A549 treated with DMSO at 1 μM for 4 hours (cell line): Measurements from ENCODE around the gene SNRPD3. TPM values are rescaled to one million over a fixed set of nuclear protein-coding genes. Genes with fewer than 3 reads are reported as not detected.

Experiments
- total RNA-seq: library from RNA; stranded (reverse); fragments of 200-300 nt; extraction: Qiagen RNA extraction; gene quantifications from 5 replicates; pipeline ENCODE4 v1.2.3, GENCODE V29; 2022; ENCODE audit warnings: low read depth

SNRPD3 gene
- total RNA-seq: 142 to 224 TPM (median 144 TPM) in 5 replicates

DNA sequence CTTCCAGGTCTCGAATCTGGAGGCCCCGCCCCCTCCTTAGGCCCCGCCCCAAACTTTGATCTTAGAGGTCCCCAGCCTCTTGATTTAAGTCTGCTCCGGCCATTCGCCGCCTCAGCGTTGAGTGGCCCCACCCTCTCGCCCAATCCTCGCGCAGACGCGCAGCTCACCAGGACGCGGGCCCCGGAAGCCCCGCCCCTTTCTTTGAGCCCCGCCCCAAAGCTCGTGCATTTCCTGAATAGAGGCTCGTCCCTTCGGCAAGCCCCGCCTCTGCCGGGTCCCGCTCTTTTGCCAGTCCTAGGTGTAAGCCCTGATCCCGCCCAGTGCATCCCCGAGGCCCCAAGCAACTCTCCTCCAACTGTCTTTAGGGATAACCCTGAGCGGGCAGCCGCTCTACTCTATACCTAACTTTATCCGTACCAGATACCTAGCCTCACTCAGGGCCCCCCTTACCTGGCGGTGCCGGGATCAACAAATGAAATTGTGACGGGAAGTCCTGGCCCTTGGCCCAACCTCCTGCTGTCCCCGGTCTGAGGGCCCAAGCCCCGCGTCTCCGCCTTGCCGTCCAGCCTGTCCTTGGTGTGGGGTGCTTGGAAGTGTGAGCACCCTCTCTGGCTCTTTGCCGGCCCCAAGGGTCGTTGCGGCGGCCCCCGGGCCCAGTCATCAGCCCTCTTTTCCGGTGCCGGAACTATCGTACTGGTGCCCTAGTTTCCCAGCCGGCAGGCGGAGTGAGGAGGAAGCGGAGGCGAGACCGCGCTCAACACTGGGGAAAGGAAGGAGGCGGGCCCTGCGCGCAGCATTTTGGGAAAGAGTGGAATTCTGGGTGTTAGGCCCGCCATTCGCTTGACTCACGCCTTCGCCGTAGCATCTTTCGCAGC is at the start of gene SNRPD3:
Gene SNRPD3, plus strand, starts transcription at position 835 of the 875 bp plus-strand sequence. CDS start 1,676 bp downstream, outside the sequence.

DNA sequence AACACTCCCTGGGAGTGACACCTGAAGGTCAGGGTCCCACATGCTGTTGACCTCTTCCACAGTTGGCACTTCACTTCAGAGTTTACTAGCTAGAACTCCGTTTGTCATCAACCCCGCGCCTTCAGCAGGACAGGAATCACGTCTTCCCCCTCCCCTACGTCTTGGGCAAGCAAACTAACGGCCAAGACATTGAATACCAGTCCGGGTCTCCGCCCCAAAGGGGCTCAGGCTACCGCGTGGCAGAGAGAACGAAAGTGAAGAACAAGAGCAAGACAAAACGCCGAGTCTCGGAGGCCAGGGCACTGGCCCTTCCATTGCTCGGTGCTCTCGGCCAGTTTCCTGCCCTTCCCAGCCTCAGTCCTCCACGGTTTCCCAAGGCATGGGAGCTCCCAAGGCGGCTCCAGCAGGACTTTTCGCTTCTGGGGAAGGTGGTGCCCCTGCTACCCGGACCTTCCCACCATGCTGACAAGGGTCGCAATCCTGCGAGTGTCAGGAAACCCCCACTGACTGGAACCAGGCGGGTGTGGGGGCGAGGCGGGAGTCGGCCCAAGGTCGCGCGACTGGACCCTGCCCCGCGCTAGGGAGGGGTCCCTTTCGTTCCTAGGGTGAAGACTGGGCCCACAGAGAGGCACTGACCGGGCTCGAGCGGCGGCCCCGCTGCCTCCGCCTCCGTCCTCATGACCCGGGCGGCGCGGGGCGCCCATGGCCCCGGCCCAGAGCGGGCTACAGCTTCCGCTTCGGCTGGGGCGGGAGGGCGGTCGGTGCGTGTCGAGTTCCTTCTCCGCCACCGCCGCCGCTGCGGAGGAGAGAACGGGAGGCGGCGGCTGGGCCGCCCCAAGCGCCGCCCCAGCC is 1.3 kb upstream of the SNRPD3 start, which contains the start of gene GUCD1:
Gene GUCD1, minus strand, starts transcription at position 826 of the 852 bp plus-strand sequence. Its CDS starts 147 bp downstream, at position 679.

DNA sequence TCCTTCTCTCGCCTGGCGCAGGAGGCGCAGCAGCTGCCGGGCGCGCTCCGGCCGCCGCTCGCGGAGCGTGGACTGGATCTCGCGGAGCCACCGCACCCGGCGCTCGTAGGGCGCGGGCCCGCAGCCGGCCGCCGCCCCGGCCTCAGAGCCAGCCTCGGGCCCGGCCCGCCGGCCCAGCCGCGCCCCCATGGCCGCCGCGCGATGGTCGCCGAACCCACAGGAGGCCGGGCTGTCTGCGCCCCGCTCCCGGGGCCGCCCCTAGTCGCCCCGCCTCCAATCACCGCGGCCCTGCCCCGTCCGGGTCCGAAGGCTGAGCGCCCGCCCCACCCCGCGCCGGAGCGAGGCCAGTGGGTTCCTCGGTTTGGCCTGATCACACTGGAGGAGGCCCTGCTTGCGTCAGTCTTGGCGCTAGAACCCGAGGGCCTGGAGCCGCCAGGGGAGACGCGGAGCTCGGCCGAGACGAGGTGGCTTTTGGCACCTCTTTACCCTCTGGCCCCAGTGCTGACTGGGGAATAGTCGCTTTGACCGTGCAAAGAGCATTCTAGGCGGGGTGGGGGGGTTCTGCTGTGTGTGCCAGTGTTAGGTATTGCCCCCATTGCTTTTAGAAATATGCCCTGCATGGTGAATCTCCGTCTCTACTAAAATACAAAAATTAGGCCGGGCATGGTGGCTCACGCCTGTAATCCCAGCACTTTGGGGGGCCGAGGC is 37.2 kb downstream of the SNRPD3 start, which contains the start of gene LRRC75B:
Gene LRRC75B, minus strand, starts transcription at position 223 of the 708 bp plus-strand sequence. Its CDS starts 34 bp downstream, at position 189.

DNA sequence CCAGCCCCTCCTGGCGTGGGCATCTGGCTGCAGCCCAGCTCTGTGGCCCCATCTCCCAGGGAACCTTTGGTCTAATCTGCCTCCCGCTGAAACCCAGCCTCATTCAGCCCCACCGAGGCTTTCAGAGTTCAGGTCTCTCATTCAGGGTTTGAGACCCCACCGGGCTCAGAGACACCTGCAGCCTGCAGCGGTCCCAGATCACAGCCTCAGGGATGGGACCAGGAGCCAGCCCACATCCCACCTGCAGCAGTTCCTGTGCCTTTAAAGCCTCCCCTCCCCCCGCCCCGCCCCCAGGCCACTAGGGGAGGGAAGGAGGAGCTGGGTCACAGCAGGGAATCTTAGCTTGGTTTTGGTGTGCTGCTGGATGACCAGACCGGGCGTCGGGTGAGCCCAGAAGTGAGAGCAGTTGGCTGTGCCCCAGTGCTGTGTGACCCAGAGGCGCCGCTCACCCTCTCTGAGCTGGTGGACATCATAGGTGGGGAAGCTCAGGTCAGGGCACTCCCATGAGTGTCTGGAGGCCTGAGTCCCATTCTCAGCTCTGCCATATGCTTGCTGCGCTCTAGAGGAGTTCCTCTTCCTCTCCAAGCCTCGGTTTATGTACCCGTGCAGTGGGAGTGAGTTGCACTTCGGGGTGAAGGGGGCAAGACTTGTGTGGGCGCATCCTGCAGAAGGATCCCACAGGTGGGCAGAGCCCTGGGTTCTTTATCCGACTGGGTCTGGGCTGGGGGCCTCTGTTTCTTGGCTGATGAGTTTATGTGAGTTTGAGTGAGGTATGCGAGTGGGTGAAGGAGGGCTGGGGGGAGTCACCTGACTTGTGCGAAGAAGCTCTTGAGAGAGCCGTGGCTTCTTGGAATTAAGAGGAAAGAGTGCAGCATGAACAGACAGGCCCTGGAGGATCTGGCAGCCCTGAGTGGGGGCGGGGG is 47.3 kb downstream of the SNRPD3 start, which contains the start of gene GGT1:
Gene GGT1, plus strand, starts transcription at position 347 of the 923 bp plus-strand sequence. CDS start 7,889 bp downstream, outside the sequence.

Other genes starting within 250 kb of the SNRPD3 start
- gene ADORA2A, start 128.4 kb upstream of the SNRPD3 start, total RNA-seq: 0.83 to 1.3 TPM (median 0.98 TPM) in 5 replicates
- gene UPB1, start 60.7 kb upstream of the SNRPD3 start, total RNA-seq: not detected in 5 replicates
- gene GUCD1, start 861 bp upstream of the SNRPD3 start, total RNA-seq: 46.2 to 63.5 TPM (median 49.2 TPM) in 5 replicates
- gene LRRC75B, start 37.1 kb downstream of the SNRPD3 start, total RNA-seq: 5.8 to 8.8 TPM (median 7.7 TPM) in 5 replicates
- gene GGT1, start 47.2 kb downstream of the SNRPD3 start, total RNA-seq: 100 to 117 TPM (median 105 TPM) in 5 replicates
- not detected in 5 replicates for gene PIWIL3, start 218.7 kb downstream of the SNRPD3 start, total RNA-seq